SHP77 treated with DMSO at 0.1 percent for 48 hours (cell line): ENCODE measurements around the gene ADI1.

ENCODE experiments used
- DNase-seq: peaks from one replicate; lab custom pipeline; 2025; lab: John Stamatoyannopoulos, UW

Gene ADI1, protein sequence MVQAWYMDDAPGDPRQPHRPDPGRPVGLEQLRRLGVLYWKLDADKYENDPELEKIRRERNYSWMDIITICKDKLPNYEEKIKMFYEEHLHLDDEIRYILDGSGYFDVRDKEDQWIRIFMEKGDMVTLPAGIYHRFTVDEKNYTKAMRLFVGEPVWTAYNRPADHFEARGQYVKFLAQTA

GRCh38 chr2:3519255-3520205 lies at the start of gene ADI1:
ADI1 (minus strand) TSS chr2:3519531; CDS start chr2:3519487, 44 bp downstream.
- DNase-seq: peak; percentile 68

DNA sequence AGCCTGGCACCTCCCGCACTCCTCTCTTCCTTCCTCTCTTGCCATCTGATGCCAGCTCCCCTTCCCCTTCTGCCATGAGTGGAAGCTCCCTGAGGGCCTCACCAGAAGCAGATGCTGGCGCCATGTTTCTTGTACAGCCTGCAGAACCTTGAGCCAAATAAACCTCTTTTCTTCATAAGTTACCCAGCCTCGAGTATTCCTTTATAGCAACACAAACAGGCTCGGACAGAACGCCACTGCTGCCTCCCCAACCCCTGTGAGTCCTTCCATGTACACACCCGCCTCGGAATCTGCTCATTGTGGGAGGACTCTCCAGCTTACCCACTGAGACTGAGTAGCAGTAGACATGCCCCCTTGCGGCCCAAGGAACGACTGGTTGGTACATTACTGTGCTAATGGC lies 47.5 kb upstream of the ADI1 start:
- no peak for DNase-seq

DNA sequence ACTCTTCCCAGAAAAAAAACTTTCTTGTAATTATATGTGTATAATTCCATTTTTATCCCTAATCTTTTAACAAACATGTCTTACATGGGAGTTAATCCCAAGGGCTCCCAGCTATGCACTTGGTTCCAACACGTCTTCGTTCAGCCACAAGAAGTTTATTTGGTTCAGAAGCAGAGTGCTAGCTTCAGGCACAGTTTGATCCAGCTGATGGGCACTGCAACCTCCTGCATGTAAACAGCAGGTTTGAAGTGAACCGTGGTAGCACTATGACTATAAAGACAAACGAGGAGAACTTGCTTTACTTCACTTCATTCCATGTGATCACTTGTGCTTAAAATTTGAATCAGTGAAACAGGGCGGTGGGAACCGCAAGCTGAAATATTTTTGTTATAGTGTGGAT lies 45.8 kb upstream of the ADI1 start:
- DNase-seq: no peak

DNA sequence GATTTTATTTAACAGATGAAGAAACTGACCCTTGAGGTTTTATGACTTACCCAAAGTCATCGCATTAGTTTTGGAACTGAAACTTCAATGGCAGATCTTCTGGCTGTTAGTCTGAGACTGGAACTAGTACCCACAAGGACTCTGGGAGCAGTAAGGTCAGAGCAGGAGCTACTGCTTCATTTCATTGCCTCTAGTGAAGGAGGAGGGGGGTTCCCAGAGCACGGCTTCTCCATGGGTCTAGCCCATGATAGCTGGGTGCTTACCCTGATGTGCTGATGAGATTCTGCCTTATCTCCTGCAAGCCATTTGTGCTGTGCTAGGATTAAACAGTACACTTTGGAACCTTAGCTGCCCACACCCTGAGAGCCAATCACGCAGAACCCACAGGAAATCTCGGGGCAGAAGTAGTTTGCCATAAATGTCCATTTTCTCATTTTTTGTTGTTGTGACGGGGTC lies 44.2 kb upstream of the ADI1 start:
- DNase-seq: no peak

GRCh38 chr2:3558205-3559014 lies 39.1 kb upstream of the ADI1 start, which contains the start of gene RNASEH1:
RNASEH1 (minus strand) TSS chr2:3558333; CDS start chr2:3558260, 73 bp downstream.
- peak; percentile 99 for DNase-seq

DNA sequence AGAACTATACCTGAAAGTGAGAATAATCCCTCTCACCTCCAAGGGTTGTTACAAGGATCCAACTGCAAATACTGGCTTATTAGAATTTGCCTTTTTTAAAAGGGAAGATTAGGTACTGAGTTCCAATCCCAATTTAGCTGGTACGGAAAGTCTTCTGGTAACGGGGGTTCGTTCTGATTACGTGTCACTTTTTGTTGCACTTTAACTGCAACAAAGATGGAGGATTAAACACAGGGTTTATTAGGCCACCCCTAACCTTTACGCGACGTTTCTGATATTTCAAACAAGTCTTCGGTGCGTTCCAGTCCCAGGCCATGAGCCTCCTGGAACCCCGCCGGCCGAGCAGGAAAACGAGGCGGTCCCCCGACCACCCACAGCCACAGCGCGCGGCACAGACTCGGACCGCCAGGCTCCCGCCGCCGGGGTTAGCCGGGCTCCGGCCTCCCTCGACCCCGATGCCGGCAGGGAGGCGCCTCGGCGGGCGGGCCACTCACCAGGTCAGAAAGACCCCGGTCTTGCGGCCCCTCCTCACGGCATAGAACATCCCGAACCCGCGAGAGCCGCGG lies 38.4 kb upstream of the ADI1 start:
- DNase-seq: no peak

GRCh38 chr2:3553946-3554345 lies 34.6 kb upstream of the ADI1 start:
- no peak for DNase-seq

DNA sequence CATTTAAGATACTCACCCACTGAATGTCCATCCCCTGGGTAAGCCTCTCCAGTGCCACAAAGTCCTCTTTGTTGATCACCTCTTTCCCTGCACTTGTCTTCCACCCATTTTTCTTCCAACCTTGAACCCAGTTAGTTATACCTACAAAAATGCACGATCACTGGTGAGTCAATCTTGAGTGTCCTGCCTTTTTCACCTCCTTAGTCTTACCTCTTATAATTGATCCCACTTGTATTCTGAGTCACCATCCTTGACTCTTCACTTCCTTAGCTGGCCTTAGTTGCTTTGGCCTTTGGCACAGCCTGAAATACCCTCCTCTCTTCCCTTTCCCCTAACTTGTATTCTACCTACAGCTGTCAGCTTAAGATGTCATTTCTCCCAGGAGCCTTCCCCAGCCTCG lies 28.6 kb upstream of the ADI1 start:
- DNase-seq: no peak

- DNase-seq: no peak
Observed at GRCh38 chr2:3545788-3546478, 26.6 kb upstream of the ADI1 start.

GRCh38 chr2:3543023-3543683 lies 23.8 kb upstream of the ADI1 start:
- DNase-seq: no peak

- DNase-seq: no peak
Observed at GRCh38 chr2:3542107-3542506, 22.8 kb upstream of the ADI1 start.

DNA sequence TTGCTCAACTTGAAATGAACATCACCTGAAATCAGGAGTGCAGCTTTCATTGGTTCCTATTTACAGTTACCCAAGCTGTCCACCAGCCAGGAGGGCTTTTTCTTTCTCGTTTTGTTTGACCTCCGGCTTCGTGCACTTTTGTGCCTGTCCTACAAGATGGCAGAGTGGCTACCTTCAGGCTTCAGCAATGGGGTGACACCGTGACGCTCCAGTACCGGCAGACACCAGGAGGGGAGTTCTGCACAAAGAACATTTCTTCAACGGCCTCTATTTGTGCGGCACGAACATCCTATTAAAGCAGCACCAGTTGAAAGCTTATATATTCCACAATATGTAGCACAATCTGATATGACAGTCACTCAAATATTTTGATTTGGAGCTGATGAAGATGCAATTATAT lies 20.5 kb upstream of the ADI1 start:
- no peak for DNase-seq

DNA sequence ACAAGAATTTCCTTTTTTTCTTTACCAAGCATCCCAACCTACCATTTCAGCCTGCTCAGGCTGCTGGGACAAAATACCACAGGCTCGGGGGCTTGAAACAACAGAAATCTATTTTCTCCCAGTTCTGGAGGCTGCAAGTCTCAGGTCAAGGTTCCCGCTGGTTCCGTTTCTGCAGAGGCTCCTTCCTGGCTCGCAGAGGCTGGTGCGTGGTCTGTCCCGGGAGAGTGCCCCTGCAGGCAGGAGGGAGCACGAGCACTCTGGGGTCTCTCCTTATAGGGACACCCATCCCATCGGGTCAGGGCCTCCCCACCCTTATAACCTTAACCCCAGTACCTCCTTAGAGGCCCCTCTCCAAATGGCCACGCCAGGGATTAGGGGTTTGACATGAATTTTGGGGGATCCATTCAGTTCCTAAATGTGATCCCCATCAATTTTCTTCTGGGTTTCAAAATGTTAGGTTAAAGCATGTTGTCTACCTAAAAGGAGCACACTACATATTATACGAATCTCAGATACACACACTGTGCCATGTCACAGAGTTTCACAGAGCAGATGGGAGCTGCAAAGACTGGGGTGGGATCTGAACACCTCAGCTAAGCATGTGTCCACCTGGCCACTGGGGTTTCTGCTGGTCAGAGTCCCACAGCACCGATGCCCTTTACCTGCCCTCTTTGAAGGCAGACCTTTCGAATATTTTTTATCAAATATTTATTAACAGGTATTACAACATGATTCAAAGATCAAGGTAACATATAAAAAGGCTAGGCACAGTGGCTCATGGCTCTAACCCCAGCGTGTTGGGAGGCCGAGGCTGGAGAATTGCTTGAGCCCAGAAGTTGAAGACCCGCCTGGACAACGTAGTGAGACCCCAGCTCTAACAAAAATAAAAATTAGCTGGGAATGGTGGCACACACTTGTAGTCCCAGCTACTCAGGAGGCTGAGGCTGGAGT lies 17.6 kb upstream of the ADI1 start:
- DNase-seq: peak; percentile 19

GRCh38 chr2:3535794-3536681 lies 16.7 kb upstream of the ADI1 start:
- no peak for DNase-seq

DNA sequence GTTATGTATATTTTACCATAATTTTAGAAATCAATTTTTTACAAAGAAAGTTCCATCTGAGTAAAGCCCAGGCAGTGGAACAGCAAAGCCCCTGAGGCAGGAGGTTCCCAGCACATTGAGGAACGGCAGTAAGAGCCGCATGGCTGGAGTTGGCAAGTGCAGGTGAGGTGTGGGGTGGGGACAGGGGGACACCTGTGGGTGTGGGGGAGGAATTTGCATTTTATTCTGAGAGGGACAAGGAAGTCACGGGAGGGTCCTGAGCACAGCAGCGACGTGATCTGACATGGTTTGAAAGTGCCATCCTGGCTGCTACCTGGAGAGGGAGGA lies 16.1 kb upstream of the ADI1 start:
- no peak for DNase-seq

- DNase-seq: no peak
Observed at GRCh38 chr2:3534251-3534814, 15.0 kb upstream of the ADI1 start.

- no peak for DNase-seq
Observed at GRCh38 chr2:3533836-3534235, 14.5 kb upstream of the ADI1 start.

GRCh38 chr2:3532941-3533340 lies 13.6 kb upstream of the ADI1 start:
- no peak for DNase-seq
